ENCODE data around the gene TSPAN1. TPM values are rescaled to one million over a fixed set of nuclear protein-coding genes. Genes with fewer than 3 reads are reported as not detected.
A peak's percentile ranks its signal among the peaks of the same experiment; 100 is the strongest.

Gene TSPAN1, protein sequence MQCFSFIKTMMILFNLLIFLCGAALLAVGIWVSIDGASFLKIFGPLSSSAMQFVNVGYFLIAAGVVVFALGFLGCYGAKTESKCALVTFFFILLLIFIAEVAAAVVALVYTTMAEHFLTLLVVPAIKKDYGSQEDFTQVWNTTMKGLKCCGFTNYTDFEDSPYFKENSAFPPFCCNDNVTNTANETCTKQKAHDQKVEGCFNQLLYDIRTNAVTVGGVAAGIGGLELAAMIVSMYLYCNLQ
- total RNA-seq, result not detected

DNA sequence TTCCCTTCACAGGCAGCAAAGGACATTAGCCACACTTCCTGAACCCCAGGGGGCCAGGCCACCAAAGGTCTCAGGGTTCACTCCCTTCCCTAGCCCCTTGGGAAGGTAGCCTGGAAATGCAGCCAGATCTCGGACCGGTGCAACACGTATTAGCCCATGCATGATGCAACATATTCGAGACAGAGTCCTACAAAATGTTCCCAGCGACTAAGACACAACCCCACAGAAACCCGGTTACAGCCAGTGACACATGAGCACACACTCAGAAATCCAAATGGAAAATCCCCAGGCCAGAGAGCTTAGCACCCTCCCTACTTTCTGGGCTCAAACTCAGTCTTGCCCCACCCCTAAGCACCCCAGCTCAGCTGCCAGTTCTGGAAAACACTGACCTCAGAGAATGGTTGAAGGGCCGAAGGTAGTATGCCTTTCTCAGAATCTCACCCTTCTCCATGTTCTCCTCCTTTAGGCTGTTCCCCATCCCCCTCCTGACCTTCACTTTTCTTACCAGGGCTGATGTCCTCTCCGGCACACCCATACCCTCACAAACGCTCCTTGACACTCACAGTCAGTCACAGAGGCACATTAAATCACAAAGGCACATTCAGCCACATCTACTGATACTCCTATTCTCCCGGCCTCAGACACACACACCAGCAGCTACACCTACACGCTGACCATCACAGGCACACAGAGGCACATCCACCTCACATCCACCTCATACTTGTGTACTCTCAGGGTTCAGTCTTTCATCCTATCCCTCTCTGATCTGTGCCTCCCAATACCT, at the start of gene TSPAN1:
TSPAN1 (plus strand) TSS at position 640 of the 784 bp plus-strand sequence. CDS start 6,021 bp downstream, outside the sequence.
- H3K27me3 ChIP-seq (ENCODE audit: insufficient read depth, low read length), result no peaks in the 10 kb centered on the region
- H3K4me3 ChIP-seq (ENCODE audit: low read length), result no peak within 1 kb of the TSS
- H3K9me3 ChIP-seq (ENCODE audit: low read depth, low read length), result no peaks in the 10 kb centered on the region
- H3K4me1 ChIP-seq (ENCODE audit: insufficient read depth, low read length), result peaks cover 4% of the 10 kb centered on the region

DNA sequence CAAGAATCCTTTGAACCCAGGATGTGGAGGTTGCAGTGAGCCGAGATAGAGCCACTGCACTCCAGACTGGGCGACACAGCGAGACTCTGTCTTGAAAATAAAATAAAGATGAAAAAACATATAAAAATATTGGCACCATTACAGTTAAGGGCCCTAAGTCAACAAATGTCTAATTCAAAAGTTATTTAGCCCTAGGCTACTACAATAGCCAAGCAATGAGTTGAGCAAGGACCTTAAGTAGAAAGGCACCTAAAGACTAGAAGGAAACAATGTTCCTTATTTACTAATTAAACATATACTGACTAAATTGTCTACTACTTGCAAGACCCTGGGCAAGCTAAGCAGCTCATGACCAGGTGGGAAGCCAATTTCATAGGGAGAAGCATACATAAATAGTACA, 46.5 kb upstream of the TSPAN1 start:
- H3K4me3 ChIP-seq (ENCODE audit: low read length), result no peak overlapping the region
- H3K27me3 ChIP-seq (ENCODE audit: insufficient read depth, low read length), result peaks cover 37% of the 10 kb centered on the region
- H3K9me3 ChIP-seq (ENCODE audit: low read depth, low read length), result no peaks in the 10 kb centered on the region
- H3K4me1 ChIP-seq (ENCODE audit: insufficient read depth, low read length), result peaks cover 18% of the 10 kb centered on the region

GRCh38 chr1:46130121-46130520, 44.8 kb upstream of the TSPAN1 start:
- no peak overlapping the region for H3K4me3 ChIP-seq (ENCODE audit: low read length)
- H3K4me1 ChIP-seq (ENCODE audit: insufficient read depth, low read length), result peaks cover 23% of the 10 kb centered on the region
- no peaks in the 10 kb centered on the region for H3K9me3 ChIP-seq (ENCODE audit: low read depth, low read length)
- H3K27me3 ChIP-seq (ENCODE audit: insufficient read depth, low read length), result peaks cover 37% of the 10 kb centered on the region

DNA sequence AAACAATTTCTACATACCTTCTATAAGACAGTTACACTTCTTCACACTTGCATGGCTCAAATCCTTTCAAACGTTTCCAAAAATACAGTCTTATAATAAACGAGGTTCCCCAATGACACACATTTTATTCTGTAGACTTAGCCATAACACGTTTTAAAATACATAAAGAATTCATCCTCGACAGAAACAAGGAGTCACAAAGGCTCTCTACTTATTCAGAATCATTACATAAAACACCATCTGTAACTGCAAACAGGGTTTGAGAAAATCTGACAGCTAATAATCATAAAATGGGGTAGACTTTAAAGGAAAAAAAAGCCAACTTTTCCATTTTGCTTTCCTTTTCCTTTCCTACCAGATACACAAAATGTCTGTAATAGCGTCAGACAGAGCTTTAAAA, 44.3 kb upstream of the TSPAN1 start:
- Histone ChIP-seq H3K9me3 (ENCODE audit: low read depth, low read length) (no peaks in the 10 kb centered on the region), H3K4me1 (ENCODE audit: insufficient read depth, low read length) (peaks cover 23% of the 10 kb centered on the region), H3K4me3 (ENCODE audit: low read length) (no peak overlapping the region), H3K27me3 (ENCODE audit: insufficient read depth, low read length) (peaks cover 37% of the 10 kb centered on the region)

GRCh38 chr1:46131093-46131492, 43.8 kb upstream of the TSPAN1 start:
- no peaks in the 10 kb centered on the region for H3K9me3 ChIP-seq (ENCODE audit: low read depth, low read length)
- H3K27me3 ChIP-seq (ENCODE audit: insufficient read depth, low read length), result peaks cover 37% of the 10 kb centered on the region
- no peak overlapping the region for H3K4me3 ChIP-seq (ENCODE audit: low read length)

GRCh38 chr1:46131712-46132528, 43.0 kb upstream of the TSPAN1 start:
- peaks cover 23% of the 10 kb centered on the region for H3K4me1 ChIP-seq (ENCODE audit: insufficient read depth, low read length)
- peak overlapping the region; percentile 66 for H3K4me3 ChIP-seq (ENCODE audit: low read length)
- no peaks in the 10 kb centered on the region for H3K9me3 ChIP-seq (ENCODE audit: low read depth, low read length)
- peaks cover 37% of the 10 kb centered on the region for H3K27me3 ChIP-seq (ENCODE audit: insufficient read depth, low read length)

More at GRCh38 chr1:46131093-46131492, 43.8 kb upstream of the TSPAN1 start:
- peaks cover 23% of the 10 kb centered on the region for H3K4me1 ChIP-seq (ENCODE audit: insufficient read depth, low read length)

DNA sequence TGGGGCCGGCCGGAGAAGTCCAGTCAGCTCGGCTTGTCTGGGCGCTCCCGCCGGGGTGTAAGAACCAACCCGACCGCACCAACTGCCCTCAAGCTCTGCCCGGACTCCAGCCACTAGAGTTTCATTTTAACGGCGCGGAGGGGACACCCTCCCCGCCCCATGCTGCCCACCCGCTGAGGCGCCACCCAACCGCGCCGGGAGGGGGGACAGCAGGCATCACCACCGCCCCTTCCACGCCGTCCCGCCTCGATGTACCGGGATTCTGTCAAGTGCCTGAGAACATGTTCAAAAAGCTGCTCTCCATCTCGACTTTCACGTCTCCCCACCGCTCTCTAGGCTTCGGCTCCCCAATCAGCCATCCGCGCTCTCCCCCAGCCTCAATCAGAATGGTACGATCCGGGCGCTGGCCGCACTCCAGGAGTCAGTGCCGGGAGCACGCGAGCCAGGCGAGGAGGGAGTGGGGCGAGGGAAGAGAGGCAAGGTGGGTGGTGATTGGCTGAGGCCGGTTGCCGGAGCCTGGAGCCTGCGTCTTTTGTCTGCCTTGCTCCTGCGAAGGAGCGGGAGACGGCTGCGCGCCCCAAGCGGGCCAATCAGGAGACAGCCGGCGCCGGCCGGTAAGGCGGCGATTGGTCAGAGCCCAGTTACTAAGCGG, 42.2 kb upstream of the TSPAN1 start, which contains the start of gene PIK3R3:
PIK3R3 (minus strand) TSS at position 101 of the 652 bp plus-strand sequence. CDS start 677 bp downstream, outside the sequence.
- Histone ChIP-seq H3K4me3 (ENCODE audit: low read length) (peak within 1 kb of the TSS; percentile 66), H3K27me3 (ENCODE audit: insufficient read depth, low read length) (peaks cover 37% of the 10 kb centered on the region), H3K9me3 (ENCODE audit: low read depth, low read length) (no peaks in the 10 kb centered on the region), H3K4me1 (ENCODE audit: insufficient read depth, low read length) (peaks cover 23% of the 10 kb centered on the region)

- peaks cover 23% of the 10 kb centered on the region for H3K4me1 ChIP-seq (ENCODE audit: insufficient read depth, low read length)
- H3K4me3 ChIP-seq (ENCODE audit: low read length), result peak overlapping the region; percentile 66
- no peaks in the 10 kb centered on the region for H3K9me3 ChIP-seq (ENCODE audit: low read depth, low read length)
- H3K27me3 ChIP-seq (ENCODE audit: insufficient read depth, low read length), result peaks cover 32% of the 10 kb centered on the region
Observed at GRCh38 chr1:46133181-46133658, 41.7 kb upstream of the TSPAN1 start.

DNA sequence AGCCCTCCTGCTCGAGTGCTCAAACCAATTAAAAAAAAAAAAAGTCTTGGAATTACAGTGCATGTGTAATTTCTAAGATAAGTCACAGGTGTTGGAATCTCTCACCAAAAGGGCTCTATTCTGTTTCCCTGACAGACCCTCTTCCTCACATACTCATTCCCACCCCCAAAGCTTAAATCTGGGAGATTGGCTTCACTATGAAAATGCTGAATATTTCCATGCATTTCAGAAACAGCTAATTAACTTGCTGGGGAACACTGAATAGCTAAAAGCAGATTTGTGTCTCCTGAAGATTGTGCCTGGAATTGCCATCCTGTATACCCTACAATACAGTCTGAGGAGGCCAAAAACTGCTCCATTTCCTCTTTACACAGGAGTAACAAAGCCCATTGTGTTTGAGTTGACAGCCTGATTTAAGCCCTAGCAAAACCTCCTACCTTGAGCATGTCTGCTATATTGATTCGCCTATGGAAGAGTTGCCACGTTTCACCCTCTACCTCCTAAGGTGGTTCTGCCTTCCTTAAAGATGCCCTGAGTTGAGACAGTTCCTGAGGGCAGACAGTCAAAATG, 41.0 kb upstream of the TSPAN1 start:
- Histone ChIP-seq H3K9me3 (ENCODE audit: low read depth, low read length) (no peaks in the 10 kb centered on the region), H3K4me3 (ENCODE audit: low read length) (no peak overlapping the region), H3K4me1 (ENCODE audit: insufficient read depth, low read length) (peaks cover 23% of the 10 kb centered on the region), H3K27me3 (ENCODE audit: insufficient read depth, low read length) (peaks cover 27% of the 10 kb centered on the region)

DNA sequence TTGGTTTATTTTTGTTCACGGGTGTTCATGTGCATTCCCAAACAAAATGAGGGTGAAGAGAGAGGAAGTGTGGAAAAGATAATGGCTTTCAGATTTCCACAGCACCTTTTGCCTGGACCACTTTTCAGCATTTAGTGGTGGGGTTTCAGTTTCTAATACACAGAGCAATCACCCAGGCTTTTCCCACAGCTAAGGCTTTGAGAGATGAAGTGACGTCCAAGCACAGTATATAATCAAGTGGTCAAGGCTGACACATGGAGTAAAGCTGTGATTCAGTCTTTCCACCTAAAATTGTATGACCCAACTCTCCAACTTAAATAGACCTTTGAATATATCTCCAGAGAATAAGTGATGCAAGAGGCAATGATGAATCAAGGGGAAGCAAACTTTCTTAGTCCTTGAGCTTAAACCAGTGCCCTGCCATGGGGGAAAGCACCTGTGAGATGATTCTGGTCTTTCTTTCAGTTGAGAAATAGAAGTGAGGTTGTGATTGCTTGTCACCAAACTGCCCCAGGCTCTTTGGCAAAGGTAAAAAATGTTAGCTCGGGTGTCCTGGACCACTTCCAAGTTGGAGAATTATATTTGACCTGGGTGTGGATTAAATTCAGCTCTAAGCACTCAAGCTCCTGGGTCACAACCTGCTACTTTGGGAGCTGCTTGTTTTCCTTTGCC, 40.1 kb upstream of the TSPAN1 start:
- H3K4me3 ChIP-seq (ENCODE audit: low read length), result no peak overlapping the region
- H3K27me3 ChIP-seq (ENCODE audit: insufficient read depth, low read length), result peaks cover 22% of the 10 kb centered on the region
- H3K4me1 ChIP-seq (ENCODE audit: insufficient read depth, low read length), result peaks cover 23% of the 10 kb centered on the region
- no peaks in the 10 kb centered on the region for H3K9me3 ChIP-seq (ENCODE audit: low read depth, low read length)

GRCh38 chr1:46136711-46137110, 38.2 kb upstream of the TSPAN1 start:
- H3K27me3 ChIP-seq (ENCODE audit: insufficient read depth, low read length), result peaks cover 5% of the 10 kb centered on the region
- no peaks in the 10 kb centered on the region for H3K9me3 ChIP-seq (ENCODE audit: low read depth, low read length)
- no peak overlapping the region for H3K4me3 ChIP-seq (ENCODE audit: low read length)
- peaks cover 16% of the 10 kb centered on the region for H3K4me1 ChIP-seq (ENCODE audit: insufficient read depth, low read length)

DNA sequence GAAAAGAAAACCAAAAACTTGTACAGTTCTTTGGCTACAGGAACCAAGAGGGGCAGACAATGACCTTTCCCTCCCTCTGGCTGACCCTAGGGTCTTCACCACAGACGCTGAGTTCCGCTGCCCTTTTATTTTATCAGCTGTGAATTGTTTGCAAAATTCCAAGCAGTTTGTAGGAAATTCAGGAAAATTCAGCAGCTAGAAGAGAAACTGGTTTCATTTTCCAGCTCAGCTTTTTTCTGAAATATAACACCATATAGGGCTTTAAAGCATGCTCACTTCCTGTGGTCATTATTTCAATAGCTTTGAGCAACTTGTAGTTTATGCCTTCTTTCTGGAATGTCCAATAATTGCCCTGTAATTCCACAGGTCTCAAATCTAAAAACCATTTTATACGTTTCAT, 37.0 kb upstream of the TSPAN1 start:
- no peak overlapping the region for H3K4me3 ChIP-seq (ENCODE audit: low read length)
- H3K27me3 ChIP-seq (ENCODE audit: insufficient read depth, low read length), result no peaks in the 10 kb centered on the region
- H3K4me1 ChIP-seq (ENCODE audit: insufficient read depth, low read length), result peaks cover 8% of the 10 kb centered on the region
- no peaks in the 10 kb centered on the region for H3K9me3 ChIP-seq (ENCODE audit: low read depth, low read length)

GRCh38 chr1:46148318-46148717, 26.6 kb upstream of the TSPAN1 start:
- Histone ChIP-seq H3K27me3 (ENCODE audit: insufficient read depth, low read length) (no peaks in the 10 kb centered on the region), H3K4me3 (ENCODE audit: low read length) (no peak overlapping the region), H3K9me3 (ENCODE audit: low read depth, low read length) (no peaks in the 10 kb centered on the region), H3K4me1 (ENCODE audit: insufficient read depth, low read length) (no peaks in the 10 kb centered on the region)

GRCh38 chr1:46150085-46150484, 24.8 kb upstream of the TSPAN1 start:
- Histone ChIP-seq H3K27me3 (ENCODE audit: insufficient read depth, low read length) (no peaks in the 10 kb centered on the region), H3K9me3 (ENCODE audit: low read depth, low read length) (no peaks in the 10 kb centered on the region), H3K4me1 (ENCODE audit: insufficient read depth, low read length) (no peaks in the 10 kb centered on the region), H3K4me3 (ENCODE audit: low read length) (no peak overlapping the region)
